Stimulated activated CD4-positive, alpha-beta T cell treated with anti-CD3 and anti-CD28 coated beads, Interleukin-15, amount 100 ng/mL, for 48 hours (primary cell): ENCODE results near the gene AXIN2.

ENCODE experiments used
- DNase-seq, 2 donors: peaks; one replicate each; pipeline ENCODE4 v3.0.0-alpha.2; 2020; ENCODE audit warnings: low read depth in 2 of 2

AXIN2 gene

DNA sequence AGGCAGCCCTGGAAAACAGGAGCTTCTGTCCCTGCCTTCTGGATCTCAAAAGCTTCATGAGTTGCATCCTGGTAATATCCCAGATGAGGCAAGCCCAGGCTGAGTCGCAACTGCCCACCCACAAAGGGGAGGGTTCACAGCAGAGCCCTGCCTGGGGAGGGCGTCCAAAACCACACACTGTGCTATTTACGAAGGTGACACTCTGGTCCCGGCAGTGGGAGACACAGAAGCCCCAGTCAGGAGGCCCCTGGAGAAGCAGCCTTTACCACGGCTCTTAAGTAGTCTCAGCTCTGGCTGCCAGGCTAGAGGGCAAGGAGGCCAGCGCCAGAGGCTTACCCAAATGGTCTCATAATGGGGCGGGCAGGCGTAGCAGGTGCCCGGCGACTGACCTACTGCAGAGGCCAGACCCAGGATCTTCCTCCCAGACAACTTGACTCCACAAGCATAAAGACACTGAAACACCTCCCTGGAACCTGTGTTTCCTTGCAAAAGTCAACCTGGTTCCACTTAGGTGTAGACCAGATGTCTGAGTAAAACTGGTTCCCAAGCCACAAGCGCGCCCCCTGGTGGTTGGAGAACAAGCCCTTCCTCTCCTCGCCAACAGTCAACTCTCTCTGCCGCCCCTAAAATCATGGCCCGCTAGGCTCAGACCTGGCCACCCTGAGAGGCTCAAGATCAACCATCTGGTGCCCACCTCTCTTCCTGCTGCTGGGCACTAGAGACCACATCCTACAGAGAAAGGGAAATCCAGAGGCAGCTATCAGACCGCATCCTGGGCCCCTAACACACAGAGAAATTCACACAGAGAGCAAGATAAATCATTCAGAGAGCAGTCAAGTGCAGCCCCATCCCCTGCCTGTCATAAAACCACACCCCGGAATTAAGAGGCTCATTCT, 5.2 kb downstream of the AXIN2 start:
- DNase-seq, result peak; percentile 80 to 88

- no peak for DNase-seq
These were observed 6.8 kb downstream of the AXIN2 start for GRCh38 chr17:65554553-65555223.

DNA sequence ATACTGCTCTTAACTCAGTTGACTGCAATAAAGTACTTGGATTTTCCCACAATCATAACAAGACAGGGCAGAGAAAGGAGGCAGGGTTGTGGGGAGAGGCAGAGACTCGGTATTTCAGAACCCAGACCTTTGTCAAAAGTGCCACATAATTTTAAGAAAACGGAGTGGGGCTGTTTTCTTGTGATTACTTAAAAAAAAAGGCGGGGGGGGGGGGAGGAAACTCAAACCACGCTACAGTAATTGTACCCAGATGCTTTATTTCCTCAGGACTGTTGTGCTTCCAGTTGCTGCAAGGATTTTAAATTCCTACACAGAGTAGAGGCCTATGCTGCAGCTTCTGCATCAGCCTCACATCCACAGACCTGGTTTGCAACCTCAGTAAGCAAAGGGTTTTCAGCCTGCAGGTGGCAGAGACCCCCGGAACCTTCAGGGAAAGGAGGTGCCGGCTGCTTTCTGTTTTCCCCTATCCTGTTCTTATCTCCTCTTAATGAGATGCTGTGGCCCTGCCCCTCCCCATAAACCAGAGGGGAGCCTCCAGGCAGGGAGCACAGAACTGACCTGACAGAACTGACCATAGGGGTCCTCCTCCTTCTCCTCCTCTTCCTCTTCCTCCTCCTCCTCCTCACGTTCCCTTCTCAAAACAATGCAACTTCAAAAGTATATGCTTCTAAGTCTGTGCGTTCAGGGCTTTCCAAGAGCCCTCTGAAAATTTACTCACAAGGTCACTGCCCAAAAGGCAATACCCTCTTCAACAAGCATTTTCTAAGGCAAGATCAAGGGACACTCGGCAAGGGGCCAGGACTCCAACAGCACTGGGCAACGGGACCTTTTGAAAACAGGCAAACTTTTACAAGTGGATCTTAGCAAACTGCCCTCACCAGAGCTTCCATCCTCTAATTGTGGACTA, 7.5 kb downstream of the AXIN2 start:
- DNase-seq, result no peak

- no peak for DNase-seq
These were observed 8.3 kb downstream of the AXIN2 start for GRCh38 chr17:65553009-65553645.

GRCh38 chr17:65552214-65552613, 9.2 kb downstream of the AXIN2 start:
- DNase-seq, result no peak

DNA sequence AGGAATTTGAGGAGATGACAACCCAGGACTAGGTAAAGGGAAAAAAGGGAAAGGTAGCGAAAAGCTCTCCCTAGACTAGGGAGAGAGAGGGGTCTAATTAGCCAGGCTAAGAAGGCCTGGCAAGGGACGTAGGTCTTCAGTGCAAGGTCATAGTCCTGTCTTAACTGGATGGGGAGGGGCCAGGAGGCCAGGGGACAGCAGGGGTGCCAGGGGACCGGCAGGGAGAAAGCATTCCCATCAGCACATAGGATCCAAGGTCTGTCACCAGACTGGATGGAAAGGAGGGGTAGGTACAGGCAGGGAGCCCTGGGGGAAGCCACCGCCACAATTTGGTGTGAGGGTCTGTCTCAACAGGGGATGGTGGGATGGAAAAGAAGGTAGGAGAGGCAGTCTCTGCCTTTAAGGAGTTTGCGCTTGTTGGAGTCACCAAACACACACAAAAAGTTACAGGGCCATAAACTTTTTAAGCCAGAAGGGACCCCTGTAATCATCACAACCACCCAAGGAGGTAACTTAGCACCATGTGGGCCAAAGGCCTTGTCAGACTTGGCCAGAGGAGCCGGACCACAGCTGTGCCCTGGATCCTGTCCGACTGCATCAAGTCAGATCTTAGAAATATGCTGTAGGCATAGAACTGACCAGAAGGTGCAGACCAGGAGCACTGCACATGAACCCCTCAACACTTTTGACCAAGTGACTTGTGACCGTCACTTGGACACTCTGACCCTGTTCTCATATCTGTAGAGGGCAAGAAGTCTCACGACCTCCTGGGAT, 10.0 kb downstream of the AXIN2 start:
- DNase-seq, result no peak

DNA sequence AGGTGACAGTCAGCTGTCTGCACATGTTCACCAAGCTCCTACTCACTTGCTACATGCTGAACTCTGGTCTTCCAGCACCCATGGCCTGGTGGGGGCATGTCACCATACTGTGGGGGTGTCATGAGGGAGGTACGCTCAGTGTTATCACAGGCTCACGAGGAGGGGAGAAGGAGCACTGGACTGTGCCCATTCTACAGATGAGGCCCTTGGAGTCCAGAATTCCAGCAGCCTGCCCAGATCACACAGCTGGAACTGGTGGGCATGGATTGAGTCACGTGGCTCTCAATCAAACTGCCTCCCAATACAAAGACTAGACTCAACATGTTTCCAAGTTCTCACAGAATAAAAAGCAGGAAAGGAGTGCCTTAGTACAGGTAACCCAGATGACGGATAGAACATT, 10.7 kb downstream of the AXIN2 start:
- no peak for DNase-seq

DNA sequence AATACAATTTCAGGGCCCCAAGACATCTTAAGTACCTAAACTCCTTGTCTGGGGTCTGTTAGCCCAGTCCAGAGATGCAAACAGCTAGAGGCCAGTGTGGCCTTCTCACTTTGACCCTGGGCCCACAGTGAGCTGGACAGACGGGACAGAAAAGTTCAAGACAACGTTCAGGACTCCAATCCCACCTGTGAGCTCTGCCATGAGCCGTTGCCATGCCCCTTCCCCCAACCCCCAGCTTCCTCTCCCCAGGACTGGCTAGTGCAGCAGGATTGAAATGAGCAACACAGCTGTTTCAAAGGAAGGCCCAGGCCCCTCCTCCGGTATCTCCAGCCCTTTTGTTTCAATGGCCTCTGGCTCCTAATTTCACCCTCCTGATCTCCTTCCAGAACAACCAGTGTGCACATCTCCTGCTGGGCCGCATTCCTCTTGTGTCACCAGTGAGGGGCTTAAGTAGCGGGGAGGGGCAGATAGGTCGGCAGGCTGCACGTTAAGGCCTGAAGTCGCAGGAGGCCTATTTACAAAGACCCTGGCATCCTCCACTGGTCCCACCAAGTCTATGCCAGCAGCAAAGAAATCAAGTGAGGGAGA, 11.3 kb downstream of the AXIN2 start:
- DNase-seq, result no peak

GRCh38 chr17:65548269-65548969, 13.0 kb downstream of the AXIN2 start:
- DNase-seq, result no peak

DNA sequence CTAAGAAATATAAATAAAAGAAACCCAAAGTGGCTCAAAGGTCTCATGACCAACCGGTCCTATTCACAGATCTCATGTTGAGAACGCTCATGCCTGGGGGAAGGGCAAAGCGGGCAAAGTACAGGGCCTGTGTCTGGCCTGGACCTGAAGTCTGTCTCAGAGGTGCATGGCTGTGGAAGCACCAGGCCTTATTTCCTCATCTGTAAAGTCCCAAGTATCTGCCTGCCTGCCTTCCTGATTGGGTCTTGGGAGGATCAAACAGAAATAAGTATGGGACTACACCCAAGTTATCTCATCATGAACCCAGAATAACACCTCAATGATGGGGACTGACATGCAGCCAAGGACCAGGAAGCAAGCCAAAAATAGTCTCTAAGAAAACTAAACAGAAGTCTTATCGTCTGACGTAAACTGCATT, 14.2 kb downstream of the AXIN2 start:
- no peak for DNase-seq

DNA sequence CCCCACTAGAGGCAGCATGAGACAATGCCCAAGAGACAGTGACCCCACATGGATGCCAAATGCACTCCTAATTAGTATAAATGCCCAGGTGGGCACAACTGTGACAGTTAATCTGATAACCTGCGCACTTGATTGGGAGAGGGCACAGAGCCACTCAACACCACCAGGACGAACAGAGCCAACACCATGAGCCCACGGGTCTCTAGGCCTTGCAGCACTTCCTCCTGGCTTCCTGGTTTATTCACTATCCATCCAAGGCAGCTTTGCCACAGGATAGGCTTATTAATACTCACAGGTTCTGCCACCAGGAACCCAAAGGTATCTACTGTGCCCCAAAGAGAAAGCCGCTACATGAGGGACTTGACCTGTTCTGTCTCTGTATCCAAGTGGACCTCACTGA, 14.9 kb downstream of the AXIN2 start:
- no peak for DNase-seq

GRCh38 chr17:65545705-65546523, 15.5 kb downstream of the AXIN2 start:
- DNase-seq, result no peak

- no peak for DNase-seq
These were observed 16.8 kb downstream of the AXIN2 start for GRCh38 chr17:65544672-65545071.

DNA sequence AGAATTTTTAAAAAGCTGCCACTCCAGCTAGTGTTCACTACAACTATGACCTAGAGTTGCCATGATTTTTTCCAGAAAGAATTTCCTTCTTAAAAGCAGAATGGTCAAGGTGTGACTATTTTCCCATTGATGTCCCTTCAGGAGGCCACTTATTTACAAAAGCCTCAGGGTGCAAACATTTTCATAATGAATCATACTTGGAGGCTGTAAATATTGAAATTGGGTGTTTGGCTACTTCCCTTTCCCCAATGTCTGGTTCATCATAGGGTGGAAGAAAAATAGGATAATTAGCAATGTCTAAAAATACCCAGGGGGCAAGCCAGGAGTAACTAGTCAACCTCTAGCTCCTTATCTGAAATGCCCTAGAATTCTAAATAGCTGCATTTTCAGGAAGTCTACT, 18.8 kb downstream of the AXIN2 start:
- no peak for DNase-seq

DNA sequence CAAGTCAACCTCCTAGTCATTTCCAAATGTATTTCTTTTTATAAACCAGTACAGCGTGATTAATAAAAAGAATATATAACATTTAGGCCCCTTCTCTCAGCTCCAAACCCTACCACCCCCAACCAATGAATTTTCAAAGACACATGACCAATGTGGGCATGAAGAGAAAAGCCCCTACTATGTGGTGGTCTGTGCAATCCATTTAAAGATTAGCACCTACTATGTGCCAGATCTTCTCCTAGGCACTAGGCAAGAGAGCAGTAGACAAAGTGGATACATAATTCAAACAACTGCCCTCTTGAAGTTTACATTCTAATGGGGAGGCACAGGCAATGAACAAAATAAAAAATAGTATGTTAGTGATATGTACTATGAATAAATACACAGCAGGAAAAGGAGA, 19.4 kb downstream of the AXIN2 start:
- DNase-seq, result no peak

DNA sequence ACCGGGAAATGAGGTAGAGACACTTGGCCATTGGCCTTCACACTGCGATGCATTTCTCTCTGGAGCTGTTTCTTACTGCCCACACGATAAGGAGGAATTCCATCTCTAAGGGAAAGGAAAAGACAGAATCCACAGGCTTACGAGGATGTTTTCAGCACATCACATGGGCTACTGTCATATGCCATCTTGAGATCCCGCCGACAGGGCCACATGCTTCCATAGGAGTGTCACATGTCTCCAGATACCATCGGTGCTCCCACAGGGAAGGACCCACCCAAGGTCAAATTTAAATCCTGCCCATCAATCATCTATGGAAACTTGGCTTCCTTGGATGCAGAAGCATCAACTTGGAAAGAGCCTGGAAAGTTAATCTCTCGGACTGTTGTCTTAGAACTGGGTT, 20.0 kb downstream of the AXIN2 start:
- no peak for DNase-seq

- DNase-seq, result no peak
These were observed 21.7 kb downstream of the AXIN2 start for GRCh38 chr17:65539630-65540266.
